ENCODE data around the gene STAC.

The STAC gene

DNA sequence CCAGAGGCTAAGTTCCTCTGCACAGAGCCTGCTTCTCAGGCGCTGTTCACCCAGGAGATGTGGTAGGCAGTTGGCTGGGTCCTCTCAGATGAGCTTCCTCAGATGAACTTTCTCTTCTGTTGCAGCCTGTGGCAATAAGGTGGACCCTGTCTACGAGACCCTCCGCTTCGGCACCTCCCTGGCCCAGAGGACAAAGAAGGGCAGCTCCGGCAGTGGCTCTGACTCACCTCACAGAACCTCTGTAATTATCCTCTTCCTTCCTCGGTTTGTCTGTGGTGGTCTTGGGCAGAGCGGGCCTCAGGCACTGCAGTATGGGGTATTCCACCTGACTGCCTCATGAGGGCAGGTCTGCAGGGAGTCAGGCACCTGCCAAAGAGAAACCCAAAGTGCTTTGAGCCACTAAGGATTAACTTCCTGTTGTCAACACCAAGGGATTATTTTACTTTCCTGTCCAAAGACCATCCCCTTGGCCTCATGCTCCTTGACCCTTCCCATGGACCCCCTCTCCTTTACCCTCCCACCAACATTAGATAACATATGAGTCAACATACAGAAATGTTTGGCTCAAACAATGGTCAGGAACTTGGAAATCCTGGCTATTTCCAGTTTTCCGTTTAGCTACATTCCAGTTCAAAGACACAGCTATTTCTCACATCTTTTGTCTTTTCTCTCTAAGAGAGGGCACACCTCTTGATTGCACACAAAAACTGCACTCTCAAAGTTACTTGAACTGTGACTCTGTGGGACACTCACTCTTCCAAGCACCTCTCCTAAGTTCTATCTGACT lies 105.9 kb downstream of the STAC start:
- no peak overlapping the region for H3K27ac ChIP-seq (ENCODE audit: low read depth, low read length)
- no peak overlapping the region for H3K4me2 ChIP-seq (ENCODE audit: low read length)
- peaks cover 2% of the 10 kb centered on the region for H3K27me3 ChIP-seq (ENCODE audit: control insufficient read depth, low read length)
- no peaks in the 10 kb centered on the region for H3F3A ChIP-seq (ENCODE audit: control insufficient read depth, insufficient read depth)
- no peaks in the 10 kb centered on the region for H3K36me3 ChIP-seq (ENCODE audit: control insufficient read depth, low read length)
- no peaks in the 10 kb centered on the region for H4K20me1 ChIP-seq (ENCODE audit: control insufficient read depth, insufficient read depth, low read depth, low read length)
- no peaks in the 10 kb centered on the region for H3K9me2 ChIP-seq (replicated peaks; ENCODE audit: control insufficient read depth, low read length)
- H3K4me3 ChIP-seq (ENCODE audit: low read length): no peak overlapping the region
- TF ChIP-seq EZH2phosphoT487 (IDR thresholded peaks at IDR 0.05; ENCODE audit: borderline replicate concordance, low read length): no peak
- TF ChIP-seq, protein P1, sequence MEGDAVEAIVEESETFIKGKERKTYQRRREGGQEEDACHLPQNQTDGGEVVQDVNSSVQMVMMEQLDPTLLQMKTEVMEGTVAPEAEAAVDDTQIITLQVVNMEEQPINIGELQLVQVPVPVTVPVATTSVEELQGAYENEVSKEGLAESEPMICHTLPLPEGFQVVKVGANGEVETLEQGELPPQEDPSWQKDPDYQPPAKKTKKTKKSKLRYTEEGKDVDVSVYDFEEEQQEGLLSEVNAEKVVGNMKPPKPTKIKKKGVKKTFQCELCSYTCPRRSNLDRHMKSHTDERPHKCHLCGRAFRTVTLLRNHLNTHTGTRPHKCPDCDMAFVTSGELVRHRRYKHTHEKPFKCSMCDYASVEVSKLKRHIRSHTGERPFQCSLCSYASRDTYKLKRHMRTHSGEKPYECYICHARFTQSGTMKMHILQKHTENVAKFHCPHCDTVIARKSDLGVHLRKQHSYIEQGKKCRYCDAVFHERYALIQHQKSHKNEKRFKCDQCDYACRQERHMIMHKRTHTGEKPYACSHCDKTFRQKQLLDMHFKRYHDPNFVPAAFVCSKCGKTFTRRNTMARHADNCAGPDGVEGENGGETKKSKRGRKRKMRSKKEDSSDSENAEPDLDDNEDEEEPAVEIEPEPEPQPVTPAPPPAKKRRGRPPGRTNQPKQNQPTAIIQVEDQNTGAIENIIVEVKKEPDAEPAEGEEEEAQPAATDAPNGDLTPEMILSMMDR (IDR thresholded peaks at IDR 0.05; ENCODE audit: low read depth, low read length, poor library complexity, severe bottlenecking): no peak
- no peaks in the 10 kb centered on the region for H3K4me1 ChIP-seq (ENCODE audit: control insufficient read depth, low read length)
- no peaks in the 10 kb centered on the region for H3K9me3 ChIP-seq (ENCODE audit: control insufficient read depth, insufficient read depth, low read length)
- no peaks in the 10 kb centered on the region for H3K79me2 ChIP-seq (ENCODE audit: control insufficient read depth, low read length)

DNA sequence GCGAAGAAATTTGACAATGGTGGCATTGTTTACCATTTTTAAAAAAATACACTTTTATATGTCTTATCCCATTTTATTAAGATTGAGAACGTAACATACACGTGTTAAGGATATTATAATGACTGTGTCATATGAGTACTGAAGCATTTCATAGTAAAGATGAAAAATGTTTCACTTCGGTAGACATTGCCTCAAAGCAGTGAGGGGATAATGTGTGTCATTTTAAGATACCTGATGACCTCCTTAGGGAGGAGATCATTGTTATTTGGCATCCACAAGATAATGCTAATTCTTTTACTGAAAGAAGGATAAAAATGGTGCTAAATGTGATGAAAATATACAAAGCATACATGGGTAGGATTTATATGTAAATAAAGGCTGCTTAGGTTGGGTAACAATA lies 107.3 kb downstream of the STAC start:
- Histone ChIP-seq H3F3A (ENCODE audit: control insufficient read depth, insufficient read depth) (no peaks in the 10 kb centered on the region), H3K27me3 (ENCODE audit: control insufficient read depth, low read length) (peaks cover 2% of the 10 kb centered on the region), H3K27ac (ENCODE audit: low read depth, low read length) (no peak overlapping the region), H3K36me3 (ENCODE audit: control insufficient read depth, low read length) (no peaks in the 10 kb centered on the region), H3K9me2 (replicated peaks; ENCODE audit: control insufficient read depth, low read length) (no peaks in the 10 kb centered on the region), H3K9me3 (ENCODE audit: control insufficient read depth, insufficient read depth, low read length) (no peaks in the 10 kb centered on the region), H4K20me1 (ENCODE audit: control insufficient read depth, insufficient read depth, low read depth, low read length) (no peaks in the 10 kb centered on the region), H3K4me2 (ENCODE audit: low read length) (no peak overlapping the region), H3K4me3 (ENCODE audit: low read length) (no peak overlapping the region), H3K79me2 (ENCODE audit: control insufficient read depth, low read length) (no peaks in the 10 kb centered on the region), H3K4me1 (ENCODE audit: control insufficient read depth, low read length) (no peaks in the 10 kb centered on the region)
- TF ChIP-seq, protein P1 (IDR thresholded peaks at IDR 0.05; ENCODE audit: low read depth, low read length, poor library complexity, severe bottlenecking): no peak
- no peak for TF ChIP-seq EZH2phosphoT487 (IDR thresholded peaks at IDR 0.05; ENCODE audit: borderline replicate concordance, low read length)

DNA sequence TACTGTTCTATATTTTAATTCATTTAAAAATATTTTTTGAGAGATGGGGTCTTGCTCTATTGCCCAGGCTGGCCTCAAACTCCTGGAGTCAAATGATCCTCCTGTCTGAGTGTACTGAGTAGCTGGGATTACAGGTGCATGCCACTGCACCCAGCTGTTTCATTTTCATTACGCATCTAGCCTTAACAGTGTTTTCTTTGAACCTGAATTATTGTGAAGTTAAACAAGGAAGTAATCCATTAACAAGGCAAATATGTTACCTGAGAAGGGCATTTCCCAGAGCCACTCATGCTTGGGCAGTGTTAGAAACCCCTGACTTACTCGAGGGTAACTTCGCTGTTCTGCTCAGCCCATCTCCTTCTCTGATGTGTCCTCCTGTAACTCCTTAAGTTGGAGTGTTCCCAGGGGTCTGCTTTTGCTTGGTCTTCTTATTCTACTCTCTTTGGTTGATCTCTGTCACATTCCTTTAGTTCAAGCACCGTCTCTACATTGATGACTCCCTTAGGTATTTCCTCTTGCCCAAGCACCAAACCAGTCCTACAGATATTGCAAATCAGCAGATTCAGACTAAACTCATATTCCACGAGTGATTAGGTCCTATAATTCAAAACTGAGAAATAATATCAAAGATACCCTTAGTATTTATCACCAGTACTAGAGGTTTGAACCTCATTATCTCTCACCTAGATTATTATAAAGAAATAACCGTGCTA lies 107.9 kb downstream of the STAC start:
- Histone ChIP-seq H3K9me2 (replicated peaks; ENCODE audit: control insufficient read depth, low read length) (no peaks in the 10 kb centered on the region), H3K27me3 (ENCODE audit: control insufficient read depth, low read length) (peaks cover 2% of the 10 kb centered on the region), H3K27ac (ENCODE audit: low read depth, low read length) (no peak overlapping the region), H3F3A (ENCODE audit: control insufficient read depth, insufficient read depth) (no peaks in the 10 kb centered on the region), H3K9me3 (ENCODE audit: control insufficient read depth, insufficient read depth, low read length) (no peaks in the 10 kb centered on the region), H3K4me1 (ENCODE audit: control insufficient read depth, low read length) (no peaks in the 10 kb centered on the region), H3K4me3 (ENCODE audit: low read length) (no peak overlapping the region), H3K4me2 (ENCODE audit: low read length) (no peak overlapping the region), H4K20me1 (ENCODE audit: control insufficient read depth, insufficient read depth, low read depth, low read length) (no peaks in the 10 kb centered on the region), H3K36me3 (ENCODE audit: control insufficient read depth, low read length) (no peaks in the 10 kb centered on the region), H3K79me2 (ENCODE audit: control insufficient read depth, low read length) (no peaks in the 10 kb centered on the region)
- TF ChIP-seq, protein P1 (IDR thresholded peaks at IDR 0.05; ENCODE audit: low read depth, low read length, poor library complexity, severe bottlenecking): no peak
- TF ChIP-seq EZH2phosphoT487 (IDR thresholded peaks at IDR 0.05; ENCODE audit: borderline replicate concordance, low read length): no peak

All from DOHH2 (cell line).